22Rv1 (cell line): ENCODE results near the gene HCFC1R1.
"Not testable (repeated sequence)": the region's sequence is repeated elsewhere in the genome, so short reads cannot be mapped to it uniquely, and the experiment has no call there.

ENCODE experiments used
- H3K27ac ChIP-seq: fragments of 450-650 bp; 2 replicates; pipeline ENCODE4 v1.5.1; 2017
- ZFX ChIP-seq: fragments of 450-650 bp; IDR thresholded peaks from 2 replicates; pipeline ENCODE4 v1.6.1; 2017; ENCODE audit warnings: antibody characterized with exemption, borderline replicate concordance
- TF ChIP-seq, protein P1 (sequence below): fragments of 450-650 bp; IDR thresholded peaks from 2 replicates; pipeline ENCODE4 v1.5.1; 2017; ENCODE audit warnings: mild to moderate bottlenecking

HCFC1R1 gene

DNA sequence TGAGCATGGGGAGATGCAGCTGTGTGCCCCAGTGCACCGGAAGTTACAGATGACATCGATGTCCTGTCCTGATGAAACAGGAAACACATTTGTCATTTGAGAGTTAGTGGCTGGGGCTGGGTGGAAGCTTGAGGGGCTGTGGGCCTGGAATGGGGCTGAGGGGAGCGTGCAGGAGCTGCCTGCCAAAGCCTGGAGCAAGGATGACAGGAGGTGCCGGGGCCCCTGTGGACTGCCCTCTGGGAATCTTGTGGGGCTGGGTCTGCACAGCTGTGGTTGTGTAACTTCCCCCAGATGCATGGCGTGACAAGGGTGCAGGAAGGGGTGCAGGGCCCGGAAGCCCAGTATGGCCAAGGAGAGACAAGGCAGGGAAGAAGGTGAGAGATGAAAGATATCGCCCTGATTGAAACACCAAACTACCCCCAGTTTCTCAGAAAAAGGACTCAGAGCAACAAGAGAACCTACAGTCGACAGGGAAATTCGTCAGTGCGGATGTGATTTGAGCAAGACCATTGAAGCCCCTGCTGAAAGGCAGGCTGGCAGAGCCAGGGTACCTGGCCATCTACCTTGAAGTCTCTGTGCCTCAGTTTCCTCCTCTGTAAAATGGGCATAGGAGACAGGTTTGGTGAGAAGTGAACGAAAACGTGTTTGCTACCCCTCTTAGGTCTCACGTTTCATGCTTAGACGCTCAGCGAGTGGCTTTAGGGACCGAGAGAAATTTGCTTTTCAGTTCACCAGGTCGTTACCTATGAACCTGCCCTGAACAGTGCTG lies 31.4 kb upstream of the HCFC1R1 start:
- TF ChIP-seq, protein P1, sequence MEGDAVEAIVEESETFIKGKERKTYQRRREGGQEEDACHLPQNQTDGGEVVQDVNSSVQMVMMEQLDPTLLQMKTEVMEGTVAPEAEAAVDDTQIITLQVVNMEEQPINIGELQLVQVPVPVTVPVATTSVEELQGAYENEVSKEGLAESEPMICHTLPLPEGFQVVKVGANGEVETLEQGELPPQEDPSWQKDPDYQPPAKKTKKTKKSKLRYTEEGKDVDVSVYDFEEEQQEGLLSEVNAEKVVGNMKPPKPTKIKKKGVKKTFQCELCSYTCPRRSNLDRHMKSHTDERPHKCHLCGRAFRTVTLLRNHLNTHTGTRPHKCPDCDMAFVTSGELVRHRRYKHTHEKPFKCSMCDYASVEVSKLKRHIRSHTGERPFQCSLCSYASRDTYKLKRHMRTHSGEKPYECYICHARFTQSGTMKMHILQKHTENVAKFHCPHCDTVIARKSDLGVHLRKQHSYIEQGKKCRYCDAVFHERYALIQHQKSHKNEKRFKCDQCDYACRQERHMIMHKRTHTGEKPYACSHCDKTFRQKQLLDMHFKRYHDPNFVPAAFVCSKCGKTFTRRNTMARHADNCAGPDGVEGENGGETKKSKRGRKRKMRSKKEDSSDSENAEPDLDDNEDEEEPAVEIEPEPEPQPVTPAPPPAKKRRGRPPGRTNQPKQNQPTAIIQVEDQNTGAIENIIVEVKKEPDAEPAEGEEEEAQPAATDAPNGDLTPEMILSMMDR = no peak
- no peak for TF ChIP-seq ZFX
- H3K27ac ChIP-seq = no peak overlapping the region

GRCh38 chr16:3053330-3053710 lies 29.6 kb upstream of the HCFC1R1 start:
- H3K27ac ChIP-seq = not testable (repeated sequence)

DNA sequence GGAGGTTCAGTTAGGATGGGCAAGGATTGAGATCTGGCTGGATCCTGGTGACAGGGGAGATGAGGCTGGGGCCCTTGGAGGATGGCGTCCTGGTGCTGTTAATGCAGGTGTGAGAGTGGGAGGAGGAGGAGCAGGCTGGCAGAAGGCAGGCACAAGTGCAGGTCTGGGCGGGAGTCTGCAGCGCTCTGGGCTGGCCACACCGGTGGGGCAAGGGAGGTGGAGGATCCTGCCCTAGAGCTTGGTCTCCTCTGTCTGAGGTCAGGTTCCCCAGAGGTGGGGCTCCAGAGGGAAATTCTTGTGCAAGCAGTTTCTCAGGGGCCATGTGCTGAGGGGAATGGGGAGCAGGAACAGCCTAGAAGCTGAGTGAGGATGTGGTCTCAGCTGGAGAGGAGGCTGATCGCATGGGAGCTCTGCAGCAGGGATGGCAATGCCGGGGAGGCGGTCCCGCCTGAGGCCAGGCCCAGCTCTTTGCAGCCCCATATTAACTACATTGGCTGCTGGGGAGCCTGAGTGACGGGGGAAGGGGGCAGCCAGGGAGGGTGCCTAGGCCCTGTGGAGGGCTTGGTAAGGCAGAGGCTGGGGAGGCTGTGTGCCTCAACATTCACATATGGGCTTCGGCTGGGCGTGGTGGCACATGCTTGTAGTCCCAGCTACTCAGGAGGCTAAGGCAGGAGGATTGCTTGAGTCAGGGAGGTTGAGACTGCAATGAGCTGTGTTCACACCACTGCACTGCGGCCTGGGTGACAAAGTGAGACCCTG lies 29.0 kb upstream of the HCFC1R1 start:
- not testable (repeated sequence) for H3K27ac ChIP-seq

- TF ChIP-seq ZFX = no peak
- TF ChIP-seq, protein P1 = no peak
- H3K27ac ChIP-seq = no peak overlapping the region
Observed at GRCh38 chr16:3051494-3051893, 27.8 kb upstream of the HCFC1R1 start.

DNA sequence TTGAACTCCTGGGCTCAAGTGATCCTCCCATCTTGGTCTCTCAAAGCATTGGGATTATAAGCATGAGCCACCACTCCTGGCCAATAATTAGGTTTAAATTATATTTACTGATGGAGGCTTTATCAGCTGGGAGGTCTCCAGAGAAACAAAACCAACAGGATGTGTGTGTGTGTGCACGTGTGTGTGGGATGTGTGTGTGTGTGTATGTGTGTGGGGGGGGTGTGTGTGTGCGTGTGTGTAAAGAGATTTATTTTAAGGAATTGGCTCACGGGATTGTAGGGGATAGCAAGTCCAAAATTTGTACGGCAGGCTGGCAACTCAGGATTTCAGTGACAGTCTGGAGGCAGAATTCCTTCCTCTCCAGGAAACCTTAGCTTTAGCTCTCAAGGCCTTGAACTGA lies 27.3 kb upstream of the HCFC1R1 start:
- no peak overlapping the region for H3K27ac ChIP-seq
- TF ChIP-seq, protein P1 = no peak
- TF ChIP-seq ZFX = no peak

DNA sequence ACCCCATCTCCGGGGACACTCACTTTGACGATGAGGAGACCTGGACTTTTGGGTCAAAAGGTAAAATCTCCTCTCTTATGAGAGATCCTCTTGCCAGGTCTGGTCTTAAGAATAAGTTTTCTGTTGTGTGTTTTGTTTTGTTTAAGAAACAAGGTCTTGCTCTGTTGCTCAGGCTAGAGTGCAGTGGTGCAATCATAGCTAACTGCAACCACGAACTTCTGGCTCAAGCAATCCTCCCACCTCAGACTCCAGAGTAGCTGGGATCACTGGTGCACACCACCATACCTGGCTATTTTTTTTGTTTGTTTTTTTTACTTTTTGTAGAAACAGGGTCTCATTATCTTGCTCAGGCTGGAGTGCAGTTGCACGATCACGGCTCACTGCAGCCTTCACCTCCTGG lies 26.7 kb upstream of the HCFC1R1 start:
- no peak for TF ChIP-seq ZFX
- TF ChIP-seq, protein P1 = no peak
- no peak overlapping the region for H3K27ac ChIP-seq

- no peak for TF ChIP-seq ZFX
- TF ChIP-seq, protein P1 = no peak
- no peak overlapping the region for H3K27ac ChIP-seq
Observed at GRCh38 chr16:3049921-3050481, 26.3 kb upstream of the HCFC1R1 start.

DNA sequence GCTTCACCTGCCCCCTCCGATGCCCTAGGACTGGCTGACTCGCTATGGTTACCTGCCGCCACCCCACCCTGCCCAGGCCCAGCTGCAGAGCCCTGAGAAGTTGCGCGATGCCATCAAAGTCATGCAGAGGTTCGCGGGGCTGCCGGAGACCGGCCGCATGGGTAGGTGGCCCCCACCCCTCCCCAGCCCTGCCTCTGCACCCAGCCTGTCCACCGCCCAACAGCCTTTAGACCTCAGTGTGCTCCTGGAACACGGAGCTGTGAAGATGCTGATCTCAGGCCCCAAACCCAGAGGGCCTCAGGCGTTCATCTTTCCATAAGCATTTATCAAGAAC lies 23.6 kb upstream of the HCFC1R1 start:
- no peak overlapping the region for H3K27ac ChIP-seq
- TF ChIP-seq, protein P1 = no peak
- TF ChIP-seq ZFX = no peak
